NCI-H2107 treated with DMSO at 0.1 percent for 48 hours (cell line): Measurements from ENCODE around the gene DPYSL4.
"Not testable (repeated sequence)": the region's sequence is repeated elsewhere in the genome, so short reads cannot be mapped to it uniquely, and the experiment has no call there.

Experiments
- DNase-seq: peaks from one replicate; lab custom pipeline; 2025; ENCODE audit not compliant: unreplicated experiment; lab: John Stamatoyannopoulos, UW

The DPYSL4 gene

GRCh38 chr10:132149271-132149670 is 37.5 kb upstream of the DPYSL4 start:
- no peak for DNase-seq

- DNase-seq, result no peak
Measured at GRCh38 chr10:132149917-132150316, 36.8 kb upstream of the DPYSL4 start.

- no peak for DNase-seq
Measured at GRCh38 chr10:132150777-132151176, 36.0 kb upstream of the DPYSL4 start.

- DNase-seq, result no peak
Measured at GRCh38 chr10:132151286-132151950, 35.3 kb upstream of the DPYSL4 start.

DNA sequence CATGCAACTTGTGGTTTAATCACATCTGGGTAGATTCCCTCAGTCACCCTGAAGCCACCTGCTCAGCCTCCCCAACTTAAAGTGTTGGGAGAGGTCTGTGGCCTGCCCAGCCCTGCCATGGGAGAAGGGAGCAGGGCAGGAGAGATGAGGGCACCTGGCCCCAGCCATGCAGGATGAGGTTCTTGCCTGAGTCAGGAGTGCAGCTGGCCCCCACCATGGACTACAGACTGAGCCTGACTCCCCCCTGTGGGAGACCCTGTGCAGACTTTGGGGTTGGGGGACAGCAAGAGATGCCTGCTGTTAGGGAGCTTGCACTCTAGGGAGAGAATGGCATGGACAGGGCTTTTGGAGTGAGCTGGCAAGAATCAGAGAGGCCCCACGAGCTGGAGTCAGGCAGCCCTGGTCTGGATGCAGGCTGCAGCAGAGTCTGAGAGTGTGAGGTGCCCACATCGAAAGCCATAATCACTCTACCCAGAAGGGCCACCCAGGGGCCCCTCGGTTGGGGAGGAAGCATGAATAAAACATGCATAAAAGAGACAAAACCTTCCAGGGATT is 34.7 kb upstream of the DPYSL4 start:
- no peak for DNase-seq

DNA sequence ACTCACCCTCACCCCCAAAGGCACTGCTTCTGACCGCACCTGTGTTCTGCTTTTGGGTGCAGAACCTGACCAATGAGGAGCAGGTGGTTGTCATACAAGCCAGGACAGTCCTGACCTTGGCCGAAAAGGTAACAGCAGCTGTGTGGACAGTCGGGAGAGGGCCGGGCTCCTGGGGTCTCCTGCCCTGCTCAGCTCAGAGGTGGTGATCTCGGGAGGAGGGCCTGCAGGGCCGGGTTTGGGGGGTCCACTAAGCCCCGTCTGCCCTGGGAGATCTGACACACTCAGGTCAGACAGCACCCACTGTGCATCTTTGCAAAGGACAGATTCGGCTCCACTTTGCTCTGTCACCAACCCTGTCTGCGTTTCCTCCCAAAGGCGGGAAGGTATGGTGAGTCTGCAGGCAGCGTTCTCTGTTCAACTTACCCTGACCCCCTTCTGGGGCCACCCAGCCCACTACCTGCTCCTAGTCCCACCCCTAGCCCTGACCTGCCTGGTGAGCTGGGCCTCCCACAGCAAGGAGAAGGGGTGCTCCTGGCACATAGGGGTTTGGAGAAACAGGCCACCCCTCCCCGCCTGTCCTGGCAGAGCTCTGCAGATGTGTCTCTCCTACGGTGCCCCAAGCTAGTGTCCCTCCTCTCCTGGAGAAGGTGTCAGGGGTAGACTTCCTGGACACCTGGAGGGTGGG is 33.7 kb upstream of the DPYSL4 start:
- no peak for DNase-seq

- no peak for DNase-seq
Measured at GRCh38 chr10:132153616-132154217, 33.0 kb upstream of the DPYSL4 start.

GRCh38 chr10:132154440-132154839 is 32.3 kb upstream of the DPYSL4 start:
- no peak for DNase-seq

- no peak for DNase-seq
Measured at GRCh38 chr10:132154931-132155330, 31.8 kb upstream of the DPYSL4 start.

DNA sequence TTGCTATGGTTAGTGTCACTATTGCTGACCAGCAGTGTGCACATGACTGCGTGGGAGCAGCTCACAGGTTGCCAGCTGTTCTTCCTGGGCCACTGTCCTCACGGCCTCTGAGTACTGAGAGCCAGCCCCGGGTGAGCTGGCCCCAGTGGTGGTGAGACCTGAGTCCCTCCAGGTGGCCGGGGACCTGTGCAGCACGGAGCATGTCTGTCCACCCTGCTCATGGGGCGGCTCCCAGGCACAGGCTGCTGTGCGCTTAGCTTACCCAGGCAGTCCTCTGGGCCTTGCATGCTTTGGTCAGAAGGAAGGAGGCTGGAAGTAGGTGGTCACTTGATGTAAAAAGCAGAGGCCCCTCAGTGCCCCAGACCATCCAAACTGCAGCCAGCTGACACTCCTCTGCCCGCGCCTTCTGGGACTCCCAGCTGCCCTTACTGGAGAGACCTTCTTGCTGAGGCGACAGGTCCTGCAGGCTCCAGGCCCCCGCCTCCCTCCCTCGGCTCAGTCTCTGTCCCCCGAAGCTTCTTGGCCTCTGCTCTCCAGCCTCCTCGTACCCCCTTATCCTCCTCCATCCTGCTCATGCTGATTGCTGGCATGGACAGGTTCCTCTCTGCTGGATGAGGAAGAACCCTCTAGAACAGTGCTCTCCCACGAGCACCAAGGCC is 30.9 kb upstream of the DPYSL4 start:
- no peak for DNase-seq

- no peak for DNase-seq
Measured at GRCh38 chr10:132156382-132156781, 30.4 kb upstream of the DPYSL4 start.

DNA sequence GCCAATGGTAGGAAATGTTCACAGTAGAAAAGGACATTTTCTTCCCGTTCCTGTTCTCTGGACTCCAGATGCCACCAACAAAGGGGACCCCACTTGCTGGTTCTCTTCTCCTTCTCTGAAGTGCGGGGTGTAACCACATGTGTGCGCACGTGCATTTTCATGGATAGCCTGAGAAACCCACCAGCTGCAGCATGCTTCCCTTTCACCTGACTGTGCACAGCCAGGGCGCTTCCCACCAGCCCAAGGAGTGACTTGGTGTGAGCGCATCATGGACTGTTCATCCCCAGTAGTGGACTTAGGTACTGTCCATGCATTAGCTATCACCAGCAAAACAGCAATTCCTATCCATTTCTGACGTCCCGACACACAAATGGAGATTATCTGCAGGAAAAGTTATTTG is 29.6 kb upstream of the DPYSL4 start:
- no peak for DNase-seq

DNA sequence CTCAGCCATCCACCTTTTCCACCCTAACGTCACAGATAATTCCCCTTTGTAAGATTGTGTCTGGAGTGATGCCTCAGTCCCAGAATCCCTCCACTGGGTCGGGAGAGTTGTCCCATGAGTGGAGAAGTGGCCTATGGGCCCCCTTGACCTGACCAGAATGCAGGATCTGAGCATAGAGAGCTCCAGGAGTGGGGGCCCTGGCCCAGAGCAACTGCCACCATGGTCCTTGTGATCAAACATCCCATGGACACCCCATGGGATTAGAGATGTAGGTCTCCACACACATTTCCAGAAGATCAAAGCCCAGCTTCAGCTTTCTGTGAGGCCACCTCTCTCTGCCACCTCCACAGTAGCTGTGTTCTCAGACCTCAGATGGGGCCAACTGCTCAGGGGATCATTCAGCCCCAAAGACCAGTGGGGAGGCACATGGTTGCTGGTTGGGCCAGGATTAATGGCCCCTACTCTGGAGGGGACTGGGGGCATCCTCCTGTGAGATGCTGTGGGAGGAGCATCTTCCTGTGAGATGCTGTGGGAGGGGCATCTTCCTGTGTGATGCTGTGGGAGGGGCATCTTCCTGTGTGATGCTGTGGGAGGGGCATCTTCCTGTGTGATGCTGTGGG is 28.5 kb upstream of the DPYSL4 start:
- DNase-seq, result no peak

DNA sequence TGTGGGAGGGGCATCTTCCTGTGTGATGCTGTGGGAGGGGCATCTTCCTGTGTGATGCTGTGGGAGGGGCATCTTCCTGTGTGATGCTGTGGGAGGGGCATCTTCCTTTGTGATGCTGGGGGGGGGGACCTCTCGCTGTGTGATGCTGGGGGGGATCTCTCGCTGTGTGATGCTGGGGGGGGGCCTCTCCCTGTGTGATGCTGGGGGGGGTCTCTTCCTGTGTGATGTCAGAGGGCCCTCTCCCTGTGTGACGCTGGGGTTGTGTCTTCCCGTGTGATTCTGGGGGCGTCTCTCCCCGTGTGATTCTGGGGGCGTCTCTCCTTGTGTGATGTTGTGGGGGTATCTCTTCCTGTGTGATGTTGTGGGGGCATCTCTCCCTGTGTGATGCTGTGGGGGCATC is 27.9 kb upstream of the DPYSL4 start:
- DNase-seq, result no peak

DNA sequence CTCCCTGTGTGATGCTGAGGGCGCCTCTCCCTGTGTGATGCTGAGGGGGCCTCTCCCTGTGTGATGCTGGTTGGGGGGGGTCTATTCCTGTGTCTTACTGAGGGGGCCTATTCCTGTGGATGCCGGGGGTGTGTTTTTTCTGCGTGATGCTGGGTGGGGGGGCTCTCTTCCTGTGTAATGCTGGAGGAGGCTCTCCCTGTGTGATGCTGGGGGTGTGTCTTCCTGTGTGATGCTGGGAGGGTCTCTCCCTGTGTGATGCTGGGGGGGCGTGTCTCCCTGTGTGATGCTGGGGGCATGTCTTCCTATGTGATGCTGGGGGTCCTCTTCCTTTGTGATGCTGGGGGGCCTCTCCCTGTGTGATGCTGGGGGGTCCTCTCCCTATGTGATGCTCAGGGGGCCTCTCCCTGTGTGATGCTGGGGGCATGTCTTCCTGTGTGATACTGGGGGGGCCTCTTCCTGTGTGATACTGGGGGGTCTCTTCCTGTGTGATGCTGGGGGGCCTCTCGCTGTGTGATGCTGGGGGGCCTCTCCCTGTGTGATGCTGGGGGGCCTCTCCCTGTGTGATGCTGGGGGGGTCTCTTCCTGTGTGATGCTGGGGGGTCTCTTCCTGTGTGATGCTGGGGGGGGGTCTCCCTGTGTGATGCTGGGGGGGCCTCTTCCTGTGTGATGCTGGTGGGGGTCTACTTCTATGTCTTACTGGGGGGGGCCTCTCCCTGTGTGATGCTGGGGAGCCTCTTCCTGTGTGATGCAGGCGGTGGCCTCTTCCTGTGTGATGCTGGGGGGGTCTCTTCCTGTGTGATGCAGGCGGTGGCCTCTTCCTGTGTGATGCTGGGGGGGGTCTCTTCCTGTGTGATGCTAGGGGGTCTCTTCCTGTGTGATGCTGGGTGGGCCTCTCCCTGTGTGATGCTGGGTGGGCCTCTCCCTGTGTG is 27.2 kb upstream of the DPYSL4 start:
- DNase-seq, result not testable (repeated sequence)

DNA sequence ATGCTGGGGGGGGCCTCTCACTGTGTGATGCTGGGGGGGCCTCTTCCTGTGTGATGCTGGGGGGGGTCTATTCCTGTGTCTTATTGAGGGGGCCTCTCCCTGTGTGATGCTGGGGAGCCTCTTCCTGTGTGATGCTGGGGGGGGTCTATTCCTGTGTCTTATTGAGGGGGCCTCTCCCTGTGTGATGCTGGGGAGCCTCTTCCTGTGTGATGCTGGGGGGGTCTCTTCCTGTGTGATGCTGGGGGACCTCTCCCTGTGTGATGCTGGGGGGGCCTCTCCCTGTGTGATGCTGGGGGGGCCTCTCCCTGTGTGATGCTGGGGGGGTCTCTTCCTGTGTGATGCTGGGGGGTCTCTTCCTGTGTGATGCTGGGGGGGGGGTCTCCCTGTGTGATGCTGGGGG is 26.5 kb upstream of the DPYSL4 start:
- DNase-seq, result not testable (repeated sequence)

DNA sequence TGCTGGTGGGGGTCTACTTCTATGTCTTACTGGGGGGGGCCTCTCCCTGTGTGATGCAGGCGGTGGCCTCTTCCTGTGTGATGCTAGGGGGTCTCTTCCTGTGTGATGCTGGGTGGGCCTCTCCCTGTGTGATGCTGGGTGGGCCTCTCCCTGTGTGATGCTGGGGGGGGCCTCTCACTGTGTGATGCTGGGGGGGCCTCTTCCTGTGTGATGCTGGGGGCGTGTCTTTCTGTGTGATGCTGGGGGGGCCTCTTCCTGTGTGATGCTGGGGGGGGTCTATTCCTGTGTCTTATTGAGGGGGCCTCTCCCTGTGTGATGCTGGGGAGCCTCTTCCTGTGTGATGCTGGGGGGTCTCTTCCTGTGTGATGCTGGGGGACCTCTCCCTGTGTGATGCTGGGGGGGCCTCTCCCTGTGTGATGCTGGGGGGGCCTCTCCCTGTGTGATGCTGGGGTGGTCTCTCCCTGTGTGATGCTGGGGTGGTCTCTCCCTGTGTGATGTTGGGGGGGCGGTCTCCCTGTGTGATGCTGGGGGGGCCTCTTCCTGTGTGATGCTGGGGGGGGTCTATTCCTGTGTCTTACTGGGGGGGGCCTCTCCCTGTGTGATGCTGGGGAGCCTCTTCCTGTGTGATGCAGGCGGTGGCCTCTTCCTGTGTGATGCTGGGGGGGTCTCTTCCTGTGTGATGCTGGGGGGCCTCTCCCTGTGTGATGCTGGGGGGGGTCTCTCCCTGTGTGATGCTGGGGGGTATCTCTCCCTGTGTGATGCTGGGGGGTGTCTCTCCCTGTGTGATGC is 25.7 kb upstream of the DPYSL4 start:
- not testable (repeated sequence) for DNase-seq

GRCh38 chr10:132162021-132162531 is 24.7 kb upstream of the DPYSL4 start:
- peak; percentile 27 for DNase-seq
